ENCODE results near the gene MBOAT2. TPM values are rescaled to one million over a fixed set of nuclear protein-coding genes. Genes with fewer than 3 reads are reported as not detected.

The MBOAT2 gene
- total and polyA plus RNA-seq, 2 of the 13 experiments (the other 11 are each of a cell fraction or from before 2014, with no cell fraction given) = 0.11 to 0.36 TPM

GRCh38 chr2:8840475-8841091 is 162.9 kb downstream of the MBOAT2 start (continued):
- TF ChIP-seq, protein P1, sequence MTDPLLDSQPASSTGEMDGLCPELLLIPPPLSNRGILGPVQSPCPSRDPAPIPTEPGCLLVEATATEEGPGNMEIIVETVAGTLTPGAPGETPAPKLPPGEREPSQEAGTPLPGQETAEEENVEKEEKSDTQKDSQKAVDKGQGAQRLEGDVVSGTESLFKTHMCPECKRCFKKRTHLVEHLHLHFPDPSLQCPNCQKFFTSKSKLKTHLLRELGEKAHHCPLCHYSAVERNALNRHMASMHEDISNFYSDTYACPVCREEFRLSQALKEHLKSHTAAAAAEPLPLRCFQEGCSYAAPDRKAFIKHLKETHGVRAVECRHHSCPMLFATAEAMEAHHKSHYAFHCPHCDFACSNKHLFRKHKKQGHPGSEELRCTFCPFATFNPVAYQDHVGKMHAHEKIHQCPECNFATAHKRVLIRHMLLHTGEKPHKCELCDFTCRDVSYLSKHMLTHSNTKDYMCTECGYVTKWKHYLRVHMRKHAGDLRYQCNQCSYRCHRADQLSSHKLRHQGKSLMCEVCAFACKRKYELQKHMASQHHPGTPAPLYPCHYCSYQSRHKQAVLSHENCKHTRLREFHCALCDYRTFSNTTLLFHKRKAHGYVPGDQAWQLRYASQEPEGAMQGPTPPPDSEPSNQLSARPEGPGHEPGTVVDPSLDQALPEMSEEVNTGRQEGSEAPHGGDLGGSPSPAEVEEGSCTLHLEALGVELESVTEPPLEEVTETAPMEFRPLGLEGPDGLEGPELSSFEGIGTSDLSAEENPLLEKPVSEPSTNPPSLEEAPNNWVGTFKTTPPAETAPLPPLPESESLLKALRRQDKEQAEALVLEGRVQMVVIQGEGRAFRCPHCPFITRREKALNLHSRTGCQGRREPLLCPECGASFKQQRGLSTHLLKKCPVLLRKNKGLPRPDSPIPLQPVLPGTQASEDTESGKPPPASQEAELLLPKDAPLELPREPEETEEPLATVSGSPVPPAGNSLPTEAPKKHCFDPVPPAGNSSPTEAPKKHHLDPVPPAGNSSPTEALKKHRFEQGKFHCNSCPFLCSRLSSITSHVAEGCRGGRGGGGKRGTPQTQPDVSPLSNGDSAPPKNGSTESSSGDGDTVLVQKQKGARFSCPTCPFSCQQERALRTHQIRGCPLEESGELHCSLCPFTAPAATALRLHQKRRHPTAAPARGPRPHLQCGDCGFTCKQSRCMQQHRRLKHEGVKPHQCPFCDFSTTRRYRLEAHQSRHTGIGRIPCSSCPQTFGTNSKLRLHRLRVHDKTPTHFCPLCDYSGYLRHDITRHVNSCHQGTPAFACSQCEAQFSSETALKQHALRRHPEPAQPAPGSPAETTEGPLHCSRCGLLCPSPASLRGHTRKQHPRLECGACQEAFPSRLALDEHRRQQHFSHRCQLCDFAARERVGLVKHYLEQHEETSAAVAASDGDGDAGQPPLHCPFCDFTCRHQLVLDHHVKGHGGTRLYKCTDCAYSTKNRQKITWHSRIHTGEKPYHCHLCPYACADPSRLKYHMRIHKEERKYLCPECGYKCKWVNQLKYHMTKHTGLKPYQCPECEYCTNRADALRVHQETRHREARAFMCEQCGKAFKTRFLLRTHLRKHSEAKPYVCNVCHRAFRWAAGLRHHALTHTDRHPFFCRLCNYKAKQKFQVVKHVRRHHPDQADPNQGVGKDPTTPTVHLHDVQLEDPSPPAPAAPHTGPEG (CRISPR knock-in tag; IDR thresholded peaks at IDR 0.05) = no peak
- no peak for TF ChIP-seq ZNF414 (CRISPR knock-in tag; IDR thresholded peaks at IDR 0.05)
- no peak for TF ChIP-seq MAFG (CRISPR knock-in tag; IDR thresholded peaks at IDR 0.05)
- no peak for TF ChIP-seq ZNF597 (CRISPR knock-in tag; IDR thresholded peaks at IDR 0.05)
- TF ChIP-seq SOX6 (IDR thresholded peaks at IDR 0.05) = no peak
- peak; percentile 95 for TF ChIP-seq SOX6 (CRISPR knock-in tag; IDR thresholded peaks at IDR 0.05)
- TF ChIP-seq, protein P2, sequence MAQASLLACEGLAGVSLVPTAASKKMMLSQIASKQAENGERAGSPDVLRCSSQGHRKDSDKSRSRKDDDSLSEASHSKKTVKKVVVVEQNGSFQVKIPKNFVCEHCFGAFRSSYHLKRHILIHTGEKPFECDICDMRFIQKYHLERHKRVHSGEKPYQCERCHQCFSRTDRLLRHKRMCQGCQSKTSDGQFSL (CRISPR knock-in tag; IDR thresholded peaks at IDR 0.05) = no peak
- no peak for TF ChIP-seq CHD2 (IDR thresholded peaks at IDR 0.05; ENCODE audit: low read depth, low read length)
- peak; percentile 68; the same call in 1 of the 2 replicates for TF ChIP-seq ZKSCAN8 (CRISPR knock-in tag; IDR thresholded peaks at IDR 0.05; ENCODE audit: borderline replicate concordance)
- TF ChIP-seq, protein P3, sequence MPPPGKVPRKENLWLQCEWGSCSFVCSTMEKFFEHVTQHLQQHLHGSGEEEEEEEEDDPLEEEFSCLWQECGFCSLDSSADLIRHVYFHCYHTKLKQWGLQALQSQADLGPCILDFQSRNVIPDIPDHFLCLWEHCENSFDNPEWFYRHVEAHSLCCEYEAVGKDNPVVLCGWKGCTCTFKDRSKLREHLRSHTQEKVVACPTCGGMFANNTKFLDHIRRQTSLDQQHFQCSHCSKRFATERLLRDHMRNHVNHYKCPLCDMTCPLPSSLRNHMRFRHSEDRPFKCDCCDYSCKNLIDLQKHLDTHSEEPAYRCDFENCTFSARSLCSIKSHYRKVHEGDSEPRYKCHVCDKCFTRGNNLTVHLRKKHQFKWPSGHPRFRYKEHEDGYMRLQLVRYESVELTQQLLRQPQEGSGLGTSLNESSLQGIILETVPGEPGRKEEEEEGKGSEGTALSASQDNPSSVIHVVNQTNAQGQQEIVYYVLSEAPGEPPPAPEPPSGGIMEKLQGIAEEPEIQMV (CRISPR knock-in tag; IDR thresholded peaks at IDR 0.05; ENCODE audit: low read depth) = no peak
- TF ChIP-seq XRCC5 (optimal IDR thresholded peaks at IDR 0.05; ENCODE audit: low read length) = peak; percentile 93
- no peak; the same call in 1 of the 2 replicates for TF ChIP-seq ZNF121 (CRISPR knock-in tag; IDR thresholded peaks at IDR 0.05)
- TF ChIP-seq, protein P4, sequence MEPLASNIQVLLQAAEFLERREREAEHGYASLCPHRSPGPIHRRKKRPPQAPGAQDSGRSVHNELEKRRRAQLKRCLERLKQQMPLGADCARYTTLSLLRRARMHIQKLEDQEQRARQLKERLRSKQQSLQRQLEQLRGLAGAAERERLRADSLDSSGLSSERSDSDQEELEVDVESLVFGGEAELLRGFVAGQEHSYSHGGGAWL (CRISPR knock-in tag; IDR thresholded peaks at IDR 0.05) = no peak
- TF ChIP-seq RBM39 (IDR thresholded peaks at IDR 0.05; ENCODE audit: low read depth, low read length, poor library complexity, severe bottlenecking) = no peak
- TF ChIP-seq SYNCRIP (IDR thresholded peaks at IDR 0.05; ENCODE audit: insufficient read depth, low read depth, low read length) = no peak
- TF ChIP-seq SALL2 (CRISPR knock-in tag; IDR thresholded peaks at IDR 0.05) = no peak
- TF ChIP-seq, protein P5, sequence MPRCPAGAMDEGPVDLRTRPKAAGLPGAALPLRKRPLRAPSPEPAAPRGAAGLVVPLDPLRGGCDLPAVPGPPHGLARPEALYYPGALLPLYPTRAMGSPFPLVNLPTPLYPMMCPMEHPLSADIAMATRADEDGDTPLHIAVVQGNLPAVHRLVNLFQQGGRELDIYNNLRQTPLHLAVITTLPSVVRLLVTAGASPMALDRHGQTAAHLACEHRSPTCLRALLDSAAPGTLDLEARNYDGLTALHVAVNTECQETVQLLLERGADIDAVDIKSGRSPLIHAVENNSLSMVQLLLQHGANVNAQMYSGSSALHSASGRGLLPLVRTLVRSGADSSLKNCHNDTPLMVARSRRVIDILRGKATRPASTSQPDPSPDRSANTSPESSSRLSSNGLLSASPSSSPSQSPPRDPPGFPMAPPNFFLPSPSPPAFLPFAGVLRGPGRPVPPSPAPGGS (CRISPR knock-in tag; IDR thresholded peaks at IDR 0.05) = peak; percentile 84
- no peak for TF ChIP-seq RFXAP (CRISPR knock-in tag; IDR thresholded peaks at IDR 0.05; ENCODE audit: borderline replicate concordance)

All from HepG2 (cell line).